ENCODE data around the gene NDUFB2. TPM values are rescaled to one million over a fixed set of nuclear protein-coding genes. Genes with fewer than 3 reads are reported as not detected.

The NDUFB2 gene
- total RNA-seq, 1 experiment from 2014 or later, result 152 TPM

DNA sequence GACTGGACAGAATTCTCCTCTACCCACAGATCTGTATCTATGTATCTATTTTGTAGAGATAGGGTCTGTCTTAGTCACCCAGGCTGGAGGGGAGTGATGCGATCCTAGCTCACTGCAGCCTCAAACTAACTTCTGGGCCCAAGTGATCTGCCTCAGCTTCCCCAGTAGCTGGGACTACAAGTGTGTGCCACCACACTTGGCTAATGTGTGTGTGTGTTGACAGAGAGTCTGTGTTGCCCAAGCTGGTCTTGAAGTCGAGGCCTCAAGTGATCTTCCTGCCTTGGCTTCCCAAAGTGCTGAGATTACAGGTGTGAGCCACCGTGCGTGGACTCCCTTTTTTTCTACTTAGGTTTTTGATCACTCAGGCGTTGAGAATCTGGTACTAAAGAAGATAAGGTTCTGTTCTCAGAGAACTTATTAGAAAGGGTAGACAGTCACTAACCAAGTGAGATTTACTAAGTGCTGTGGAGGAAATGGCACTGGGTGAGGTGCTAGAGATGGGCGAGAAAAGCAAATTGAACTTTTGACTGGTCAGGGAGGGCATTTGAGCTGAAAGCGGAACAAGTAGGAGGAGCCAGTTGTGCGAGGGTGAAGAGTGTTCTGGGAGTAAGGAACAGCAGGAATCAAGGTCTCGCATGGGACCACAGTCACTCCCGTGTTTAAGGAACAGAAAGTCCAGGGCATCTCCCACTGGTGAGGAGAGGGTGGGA lies 18.0 kb downstream of the NDUFB2 start (continued):
- TF ChIP-seq, protein P1, sequence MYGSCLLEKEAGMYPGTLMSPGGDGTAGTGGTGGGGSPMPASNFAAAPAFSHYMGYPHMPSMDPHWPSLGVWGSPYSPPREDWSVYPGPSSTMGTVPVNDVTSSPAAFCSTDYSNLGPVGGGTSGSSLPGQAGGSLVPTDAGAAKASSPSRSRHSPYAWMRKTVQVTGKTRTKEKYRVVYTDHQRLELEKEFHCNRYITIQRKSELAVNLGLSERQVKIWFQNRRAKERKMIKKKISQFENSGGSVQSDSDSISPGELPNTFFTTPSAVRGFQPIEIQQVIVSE (CRISPR knock-in tag; IDR thresholded peaks at IDR 0.05; ENCODE audit: borderline replicate concordance), result no peak
- TF ChIP-seq, protein P2, sequence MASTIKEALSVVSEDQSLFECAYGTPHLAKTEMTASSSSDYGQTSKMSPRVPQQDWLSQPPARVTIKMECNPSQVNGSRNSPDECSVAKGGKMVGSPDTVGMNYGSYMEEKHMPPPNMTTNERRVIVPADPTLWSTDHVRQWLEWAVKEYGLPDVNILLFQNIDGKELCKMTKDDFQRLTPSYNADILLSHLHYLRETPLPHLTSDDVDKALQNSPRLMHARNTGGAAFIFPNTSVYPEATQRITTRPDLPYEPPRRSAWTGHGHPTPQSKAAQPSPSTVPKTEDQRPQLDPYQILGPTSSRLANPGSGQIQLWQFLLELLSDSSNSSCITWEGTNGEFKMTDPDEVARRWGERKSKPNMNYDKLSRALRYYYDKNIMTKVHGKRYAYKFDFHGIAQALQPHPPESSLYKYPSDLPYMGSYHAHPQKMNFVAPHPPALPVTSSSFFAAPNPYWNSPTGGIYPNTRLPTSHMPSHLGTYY (CRISPR knock-in tag; IDR thresholded peaks at IDR 0.05), result no peak
- TF ChIP-seq NFATC4 (CRISPR knock-in tag; IDR thresholded peaks at IDR 0.05), result no peak
- no peak for TF ChIP-seq SP1 (CRISPR knock-in tag; conservative IDR thresholded peaks at IDR 0.05)
- no peak for TF ChIP-seq ZNF317 (CRISPR knock-in tag; IDR thresholded peaks at IDR 0.05; ENCODE audit: borderline replicate concordance, low read depth)
- TF ChIP-seq, protein P3, sequence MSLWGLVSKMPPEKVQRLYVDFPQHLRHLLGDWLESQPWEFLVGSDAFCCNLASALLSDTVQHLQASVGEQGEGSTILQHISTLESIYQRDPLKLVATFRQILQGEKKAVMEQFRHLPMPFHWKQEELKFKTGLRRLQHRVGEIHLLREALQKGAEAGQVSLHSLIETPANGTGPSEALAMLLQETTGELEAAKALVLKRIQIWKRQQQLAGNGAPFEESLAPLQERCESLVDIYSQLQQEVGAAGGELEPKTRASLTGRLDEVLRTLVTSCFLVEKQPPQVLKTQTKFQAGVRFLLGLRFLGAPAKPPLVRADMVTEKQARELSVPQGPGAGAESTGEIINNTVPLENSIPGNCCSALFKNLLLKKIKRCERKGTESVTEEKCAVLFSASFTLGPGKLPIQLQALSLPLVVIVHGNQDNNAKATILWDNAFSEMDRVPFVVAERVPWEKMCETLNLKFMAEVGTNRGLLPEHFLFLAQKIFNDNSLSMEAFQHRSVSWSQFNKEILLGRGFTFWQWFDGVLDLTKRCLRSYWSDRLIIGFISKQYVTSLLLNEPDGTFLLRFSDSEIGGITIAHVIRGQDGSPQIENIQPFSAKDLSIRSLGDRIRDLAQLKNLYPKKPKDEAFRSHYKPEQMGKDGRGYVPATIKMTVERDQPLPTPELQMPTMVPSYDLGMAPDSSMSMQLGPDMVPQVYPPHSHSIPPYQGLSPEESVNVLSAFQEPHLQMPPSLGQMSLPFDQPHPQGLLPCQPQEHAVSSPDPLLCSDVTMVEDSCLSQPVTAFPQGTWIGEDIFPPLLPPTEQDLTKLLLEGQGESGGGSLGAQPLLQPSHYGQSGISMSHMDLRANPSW (CRISPR knock-in tag; conservative IDR thresholded peaks at IDR 0.05; ENCODE audit: low read depth), result no peak
- no peak for TF ChIP-seq ESRRA (CRISPR knock-in tag; IDR thresholded peaks at IDR 0.05; ENCODE audit: borderline replicate concordance)
- TF ChIP-seq GTF2I (CRISPR knock-in tag; conservative IDR thresholded peaks at IDR 0.05), result no peak

DNA sequence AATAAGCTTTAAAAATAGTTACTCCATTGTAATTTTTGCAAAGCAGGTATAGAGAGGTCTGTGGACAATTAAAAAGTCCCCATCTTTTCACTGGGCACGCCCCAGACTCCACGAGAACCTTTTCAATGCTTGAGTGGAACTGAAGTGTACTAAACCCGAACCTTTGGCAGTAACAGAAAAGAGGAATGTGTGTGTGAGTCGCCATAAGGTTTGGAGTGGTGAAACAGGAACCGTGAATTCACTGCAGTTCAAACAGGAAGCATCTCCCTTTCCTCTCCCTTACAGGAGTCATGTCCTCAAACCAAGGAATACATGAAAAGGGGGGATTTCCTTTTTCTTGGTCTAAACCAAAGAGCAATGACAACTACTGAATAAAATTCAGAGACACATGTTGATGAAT lies 23.2 kb downstream of the NDUFB2 start:
- no peaks in the 10 kb centered on the region for H3K27me3 Mint-ChIP-seq (ENCODE audit: low read depth)
- no peak for TF ChIP-seq GTF2I (CRISPR knock-in tag; conservative IDR thresholded peaks at IDR 0.05)
- TF ChIP-seq GRHL2 (CRISPR knock-in tag; IDR thresholded peaks at IDR 0.05; ENCODE audit: insufficient replicate concordance, severe bottlenecking), result no peak
- TF ChIP-seq FOXJ3 (CRISPR knock-in tag; IDR thresholded peaks at IDR 0.05; ENCODE audit: borderline replicate concordance), result no peak
- TF ChIP-seq, protein P4, sequence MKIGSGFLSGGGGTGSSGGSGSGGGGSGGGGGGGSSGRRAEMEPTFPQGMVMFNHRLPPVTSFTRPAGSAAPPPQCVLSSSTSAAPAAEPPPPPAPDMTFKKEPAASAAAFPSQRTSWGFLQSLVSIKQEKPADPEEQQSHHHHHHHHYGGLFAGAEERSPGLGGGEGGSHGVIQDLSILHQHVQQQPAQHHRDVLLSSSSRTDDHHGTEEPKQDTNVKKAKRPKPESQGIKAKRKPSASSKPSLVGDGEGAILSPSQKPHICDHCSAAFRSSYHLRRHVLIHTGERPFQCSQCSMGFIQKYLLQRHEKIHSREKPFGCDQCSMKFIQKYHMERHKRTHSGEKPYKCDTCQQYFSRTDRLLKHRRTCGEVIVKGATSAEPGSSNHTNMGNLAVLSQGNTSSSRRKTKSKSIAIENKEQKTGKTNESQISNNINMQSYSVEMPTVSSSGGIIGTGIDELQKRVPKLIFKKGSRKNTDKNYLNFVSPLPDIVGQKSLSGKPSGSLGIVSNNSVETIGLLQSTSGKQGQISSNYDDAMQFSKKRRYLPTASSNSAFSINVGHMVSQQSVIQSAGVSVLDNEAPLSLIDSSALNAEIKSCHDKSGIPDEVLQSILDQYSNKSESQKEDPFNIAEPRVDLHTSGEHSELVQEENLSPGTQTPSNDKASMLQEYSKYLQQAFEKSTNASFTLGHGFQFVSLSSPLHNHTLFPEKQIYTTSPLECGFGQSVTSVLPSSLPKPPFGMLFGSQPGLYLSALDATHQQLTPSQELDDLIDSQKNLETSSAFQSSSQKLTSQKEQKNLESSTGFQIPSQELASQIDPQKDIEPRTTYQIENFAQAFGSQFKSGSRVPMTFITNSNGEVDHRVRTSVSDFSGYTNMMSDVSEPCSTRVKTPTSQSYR (CRISPR knock-in tag; IDR thresholded peaks at IDR 0.05), result no peak
- TF ChIP-seq, protein P5, sequence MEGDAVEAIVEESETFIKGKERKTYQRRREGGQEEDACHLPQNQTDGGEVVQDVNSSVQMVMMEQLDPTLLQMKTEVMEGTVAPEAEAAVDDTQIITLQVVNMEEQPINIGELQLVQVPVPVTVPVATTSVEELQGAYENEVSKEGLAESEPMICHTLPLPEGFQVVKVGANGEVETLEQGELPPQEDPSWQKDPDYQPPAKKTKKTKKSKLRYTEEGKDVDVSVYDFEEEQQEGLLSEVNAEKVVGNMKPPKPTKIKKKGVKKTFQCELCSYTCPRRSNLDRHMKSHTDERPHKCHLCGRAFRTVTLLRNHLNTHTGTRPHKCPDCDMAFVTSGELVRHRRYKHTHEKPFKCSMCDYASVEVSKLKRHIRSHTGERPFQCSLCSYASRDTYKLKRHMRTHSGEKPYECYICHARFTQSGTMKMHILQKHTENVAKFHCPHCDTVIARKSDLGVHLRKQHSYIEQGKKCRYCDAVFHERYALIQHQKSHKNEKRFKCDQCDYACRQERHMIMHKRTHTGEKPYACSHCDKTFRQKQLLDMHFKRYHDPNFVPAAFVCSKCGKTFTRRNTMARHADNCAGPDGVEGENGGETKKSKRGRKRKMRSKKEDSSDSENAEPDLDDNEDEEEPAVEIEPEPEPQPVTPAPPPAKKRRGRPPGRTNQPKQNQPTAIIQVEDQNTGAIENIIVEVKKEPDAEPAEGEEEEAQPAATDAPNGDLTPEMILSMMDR (IDR thresholded peaks at IDR 0.05), result no peak
- TF ChIP-seq ZNF232 (CRISPR knock-in tag; IDR thresholded peaks at IDR 0.05), result no peak
- TF ChIP-seq, protein P6, sequence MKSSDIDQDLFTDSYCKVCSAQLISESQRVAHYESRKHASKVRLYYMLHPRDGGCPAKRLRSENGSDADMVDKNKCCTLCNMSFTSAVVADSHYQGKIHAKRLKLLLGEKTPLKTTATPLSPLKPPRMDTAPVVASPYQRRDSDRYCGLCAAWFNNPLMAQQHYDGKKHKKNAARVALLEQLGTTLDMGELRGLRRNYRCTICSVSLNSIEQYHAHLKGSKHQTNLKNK (CRISPR knock-in tag; IDR thresholded peaks at IDR 0.05), result no peak
- TF ChIP-seq TP53 (CRISPR knock-in tag; IDR thresholded peaks at IDR 0.05), result no peak
- TF ChIP-seq, protein P7, sequence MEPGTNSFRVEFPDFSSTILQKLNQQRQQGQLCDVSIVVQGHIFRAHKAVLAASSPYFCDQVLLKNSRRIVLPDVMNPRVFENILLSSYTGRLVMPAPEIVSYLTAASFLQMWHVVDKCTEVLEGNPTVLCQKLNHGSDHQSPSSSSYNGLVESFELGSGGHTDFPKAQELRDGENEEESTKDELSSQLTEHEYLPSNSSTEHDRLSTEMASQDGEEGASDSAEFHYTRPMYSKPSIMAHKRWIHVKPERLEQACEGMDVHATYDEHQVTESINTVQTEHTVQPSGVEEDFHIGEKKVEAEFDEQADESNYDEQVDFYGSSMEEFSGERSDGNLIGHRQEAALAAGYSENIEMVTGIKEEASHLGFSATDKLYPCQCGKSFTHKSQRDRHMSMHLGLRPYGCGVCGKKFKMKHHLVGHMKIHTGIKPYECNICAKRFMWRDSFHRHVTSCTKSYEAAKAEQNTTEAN (CRISPR knock-in tag; IDR thresholded peaks at IDR 0.05), result no peak
- POLR2A ChIA-PET, result no interaction called here

More for the DNA sequence above, 23.2 kb downstream of the NDUFB2 start:
- DNase-seq (ENCODE audit: low spot score) (no peak), ATAC-seq (no peak)
- Mint-ChIP-seq H3K27ac (no peak overlapping the region), H3K36me3 (peaks cover 8% of the 10 kb centered on the region), H3K4me3 (no peak overlapping the region), H3K9me3 (peaks cover 2% of the 10 kb centered on the region), H3K4me1 (no peaks in the 10 kb centered on the region)
- CTCF ChIA-PET, result no interaction called here

Measured in WTC11 (cell line).